Uterus (tissue), 4 donors: ENCODE data around the gene GMPR. TPM values are rescaled to one million over a fixed set of nuclear protein-coding genes. Genes with fewer than 3 reads are reported as not detected.

Experiments
- DNase-seq, 2 donors: peaks; one replicate each; pipeline ENCODE4 v3.0.0-alpha.2; 2019 to 2020
- H3K27ac ChIP-seq, 2 donors: fragments of 200-600 bp; sonication (generic); 1 replicate in 1 of 2; 2 replicates in 1 of 2; pipeline ENCODE4 v1.5.1; 2016 to 2018
- H3K27me3 ChIP-seq, 2 donors: fragments of 200-600 bp; sonication (generic); one replicate each; pipeline ENCODE4 v1.5.1; 2018 to 2019; ENCODE audit warnings: control low read depth in 1 of 2
- H3K36me3 ChIP-seq, 2 donors: fragments of 200-600 bp; sonication (generic); one replicate each; pipeline ENCODE4 v1.5.1; 2019; ENCODE audit warnings: control low read depth in 1 of 2
- H3K4me1 ChIP-seq, 2 donors: fragments of 200-600 bp; sonication (generic); one replicate each; pipeline ENCODE4 v1.5.1; 2018 to 2019; ENCODE audit warnings: control low read depth in 1 of 2
- H3K4me3 ChIP-seq, 2 donors: fragments of 200-600 bp; sonication (generic); 1 replicate in 1 of 2; 2 replicates in 1 of 2; pipeline ENCODE4 v1.5.1; 2018 to 2019; ENCODE audit warnings: mild to moderate bottlenecking in 1 of 2
- H3K9me3 ChIP-seq, 2 donors: fragments of 200-600 bp; sonication (generic); one replicate each; pipeline ENCODE4 v1.5.1; 2019; ENCODE audit warnings: control low read depth in 1 of 2
- CTCF ChIP-seq, 4 experiments: fragments of 200-600 bp in 2 of 4; fragments of 450-650 bp in 2 of 4; sonication (generic) in 2 of 4; IDR thresholded peaks; one replicate each; pipeline ENCODE4 v1.5.1; 2016 to 2019; ENCODE audit warnings: antibody characterized with exemption in 4 of 4, mild to moderate bottlenecking in 2 of 4, moderate library complexity in 1 of 4
- POLR2A ChIP-seq, 2 donors: fragments of 450-650 bp; IDR thresholded peaks; one replicate each; pipeline ENCODE4 v1.6.1; 2016; ENCODE audit warnings: antibody characterized with exemption in 2 of 2, mild to moderate bottlenecking in 1 of 2, moderate library complexity in 1 of 2
- intact Hi-C: fragments of 100-400 bp; cut with DNase I; formaldehyde crosslinking; loops from one replicate; pipeline ENCODE4 v1.15.1; 2023; ENCODE audit warnings: low total_unique reads
- total RNA-seq, 4 donors: library from RNA; depleted of rRNA in 3 of 4; stranded (reverse); fragments of >200 nt in 3 of 4; gene quantifications; one replicate each; pipeline versions ENCODE4 v1.1.0 to v1.2.4, GENCODE V29; 2014 to 2023
- donor health status: DM: yes; HTN: yes; CAD: no.

Gene GMPR
- total RNA-seq, 4 donors from 2014 or later: 1.5 to 18.2 (median 10.6) TPM

- peak overlapping the region; percentile 1 to 45 for H3K27ac ChIP-seq
- intact Hi-C loops: loop anchor here (5.0 kb wide), 1 partner anchor 513 kb away; no protein-coding TSS in a partner anchor
- H3K4me3 ChIP-seq: no peak overlapping the region
- DNase-seq: no peak
- no peaks in the 10 kb centered on the region for H3K9me3 ChIP-seq
- TF ChIP-seq CTCF (IDR thresholded peaks at IDR 0.05): no peak
- no peak for TF ChIP-seq POLR2A (IDR thresholded peaks at IDR 0.05)
- H3K27me3 ChIP-seq: no peaks in the 10 kb centered on the region
- H3K36me3 ChIP-seq: no peaks in the 10 kb centered on the region
- peaks cover 0 to 3% of the 10 kb centered on the region in 2 donors for H3K4me1 ChIP-seq
These were observed 32.8 kb upstream of the GMPR start for GRCh38 chr6:16205377-16206144.

- intact Hi-C loops: loop anchor here (5.0 kb wide), 1 partner anchor 514 kb away; no protein-coding TSS in a partner anchor
- TF ChIP-seq CTCF (IDR thresholded peaks at IDR 0.05) (peak; percentile 91 to 96 (median 94)), POLR2A (IDR thresholded peaks at IDR 0.05) (no peak)
- Histone ChIP-seq H3K9me3 (no peaks in the 10 kb centered on the region), H3K4me3 (no peak overlapping the region), H3K27me3 (no peaks in the 10 kb centered on the region), H3K4me1 (peaks cover 0 to 3% of the 10 kb centered on the region in 2 donors), H3K36me3 (no peaks in the 10 kb centered on the region), H3K27ac (peak overlapping the region in 1 of 2 donors; percentile 45)
- DNase-seq: peak; percentile 58 to 79
These were observed 31.8 kb upstream of the GMPR start for GRCh38 chr6:16206595-16207037.

- H3K27ac ChIP-seq: no peak overlapping the region
- TF ChIP-seq CTCF (IDR thresholded peaks at IDR 0.05): no peak
- no peak for TF ChIP-seq POLR2A (IDR thresholded peaks at IDR 0.05)
- H3K36me3 ChIP-seq: no peaks in the 10 kb centered on the region
- H3K4me1 ChIP-seq: peaks cover 0 to 3% of the 10 kb centered on the region in 2 donors
- no peak overlapping the region for H3K4me3 ChIP-seq
- intact Hi-C loops: loop anchor here (5.0 kb wide), 1 partner anchor 517 kb away; no protein-coding TSS in a partner anchor
- H3K27me3 ChIP-seq: no peaks in the 10 kb centered on the region
- H3K9me3 ChIP-seq: no peaks in the 10 kb centered on the region
- DNase-seq: no peak
These were observed 29.4 kb upstream of the GMPR start for GRCh38 chr6:16208989-16209388.

GRCh38 chr6:16209539-16209938, 28.8 kb upstream of the GMPR start:
- no peak for DNase-seq
- intact Hi-C loops: loop anchor here (5.0 kb wide), 1 partner anchor 517 kb away; no protein-coding TSS in a partner anchor
- no peak overlapping the region for H3K27ac ChIP-seq
- no peak overlapping the region for H3K4me3 ChIP-seq
- H3K4me1 ChIP-seq: peaks cover 0 to 3% of the 10 kb centered on the region in 2 donors
- no peak for TF ChIP-seq CTCF (IDR thresholded peaks at IDR 0.05)
- no peak for TF ChIP-seq POLR2A (IDR thresholded peaks at IDR 0.05)
- no peaks in the 10 kb centered on the region for H3K27me3 ChIP-seq
- H3K9me3 ChIP-seq: no peaks in the 10 kb centered on the region
- H3K36me3 ChIP-seq: no peaks in the 10 kb centered on the region

GRCh38 chr6:16212276-16212675, 26.1 kb upstream of the GMPR start:
- H3K27me3 ChIP-seq: no peaks in the 10 kb centered on the region
- no peak overlapping the region for H3K4me3 ChIP-seq
- H3K27ac ChIP-seq: no peak overlapping the region
- no peaks in the 10 kb centered on the region for H3K36me3 ChIP-seq
- H3K9me3 ChIP-seq: no peaks in the 10 kb centered on the region
- no peak for TF ChIP-seq CTCF (IDR thresholded peaks at IDR 0.05)
- no peak for TF ChIP-seq POLR2A (IDR thresholded peaks at IDR 0.05)
- intact Hi-C loops: no loop called here
- H3K4me1 ChIP-seq: peaks cover 0 to 9% of the 10 kb centered on the region in 2 donors
- DNase-seq: no peak
